ENCODE measurements around the gene PTPRN2. TPM values are rescaled to one million over a fixed set of nuclear protein-coding genes. Genes with fewer than 3 reads are reported as not detected.

The PTPRN2 gene
- total RNA-seq, 1 experiment from 2014 or later, result 0.11 TPM

GRCh38 chr7:158259671-158260418 is 327.8 kb downstream of the PTPRN2 start:
- Histone ChIP-seq H3K9me3 (ENCODE audit: low read depth, low read length, poor library complexity, severe bottlenecking) (peaks cover 19% of the 10 kb centered on the region), H3K4me1 (ENCODE audit: insufficient read depth, low read length, poor library complexity, severe bottlenecking) (no peaks in the 10 kb centered on the region), H3K27me3 (replicated peaks; ENCODE audit: insufficient read depth, low read depth, low read length, poor library complexity) (no peaks in the 10 kb centered on the region), H3K27ac (ENCODE audit: low read depth, low read length, poor library complexity, severe bottlenecking) (no peak overlapping the region), H3K4me3 (ENCODE audit: low read depth, low read length, poor library complexity, severe bottlenecking) (no peak overlapping the region), H3K36me3 (ENCODE audit: insufficient read depth, low read length, poor library complexity, severe bottlenecking) (no peaks in the 10 kb centered on the region)
- ChIA-PET POLR2A (ENCODE audit: low non-redundant PET) (no interaction called here), CTCF (no interaction called here)
- intact Hi-C loops (cut with micrococcal nuclease; ENCODE audit: unreplicated experiment), result no loop called here
- TF ChIP-seq CTCF (conservative IDR thresholded peaks at IDR 0.05; ENCODE audit: low read depth, low read length) (no peak), EZH2 (IDR thresholded peaks at IDR 0.05; ENCODE audit: borderline replicate concordance, low read depth, low read length, poor library complexity, severe bottlenecking) (no peak)
- no TSS peak for BruUV-seq (replicated peaks)
- DNase-seq (ENCODE audit: low spot score), result no peak

- Histone ChIP-seq H3K9me3 (ENCODE audit: low read depth, low read length, poor library complexity, severe bottlenecking) (peaks cover 19% of the 10 kb centered on the region), H3K36me3 (ENCODE audit: insufficient read depth, low read length, poor library complexity, severe bottlenecking) (no peaks in the 10 kb centered on the region), H3K4me3 (ENCODE audit: low read depth, low read length, poor library complexity, severe bottlenecking) (no peak overlapping the region), H3K27me3 (replicated peaks; ENCODE audit: insufficient read depth, low read depth, low read length, poor library complexity) (no peaks in the 10 kb centered on the region), H3K27ac (ENCODE audit: low read depth, low read length, poor library complexity, severe bottlenecking) (no peak overlapping the region), H3K4me1 (ENCODE audit: insufficient read depth, low read length, poor library complexity, severe bottlenecking) (no peaks in the 10 kb centered on the region)
- POLR2A ChIA-PET (ENCODE audit: low non-redundant PET), result no interaction called here
- no peak for TF ChIP-seq CTCF (conservative IDR thresholded peaks at IDR 0.05; ENCODE audit: low read depth, low read length)
- no peak for TF ChIP-seq EZH2 (IDR thresholded peaks at IDR 0.05; ENCODE audit: borderline replicate concordance, low read depth, low read length, poor library complexity, severe bottlenecking)
- CTCF ChIA-PET, result no interaction called here
- intact Hi-C loops (cut with micrococcal nuclease; ENCODE audit: unreplicated experiment), result no loop called here
- no TSS peak for BruUV-seq (replicated peaks)
- DNase-seq (ENCODE audit: low spot score), result no peak
These were observed 328.5 kb downstream of the PTPRN2 start for GRCh38 chr7:158259141-158259540.

GRCh38 chr7:158258411-158259130 is 329.1 kb downstream of the PTPRN2 start:
- Histone ChIP-seq H3K27ac (ENCODE audit: low read depth, low read length, poor library complexity, severe bottlenecking) (no peak overlapping the region), H3K4me1 (ENCODE audit: insufficient read depth, low read length, poor library complexity, severe bottlenecking) (no peaks in the 10 kb centered on the region), H3K9me3 (ENCODE audit: low read depth, low read length, poor library complexity, severe bottlenecking) (peaks cover 19% of the 10 kb centered on the region), H3K4me3 (ENCODE audit: low read depth, low read length, poor library complexity, severe bottlenecking) (no peak overlapping the region), H3K36me3 (ENCODE audit: insufficient read depth, low read length, poor library complexity, severe bottlenecking) (no peaks in the 10 kb centered on the region), H3K27me3 (replicated peaks; ENCODE audit: insufficient read depth, low read depth, low read length, poor library complexity) (no peaks in the 10 kb centered on the region)
- ChIA-PET CTCF (no interaction called here), POLR2A (ENCODE audit: low non-redundant PET) (no interaction called here)
- no TSS peak for BruUV-seq (replicated peaks)
- no peak for DNase-seq (ENCODE audit: low spot score)
- intact Hi-C loops (cut with micrococcal nuclease; ENCODE audit: unreplicated experiment), result no loop called here
- TF ChIP-seq EZH2 (IDR thresholded peaks at IDR 0.05; ENCODE audit: borderline replicate concordance, low read depth, low read length, poor library complexity, severe bottlenecking), result no peak
- TF ChIP-seq CTCF (conservative IDR thresholded peaks at IDR 0.05; ENCODE audit: low read depth, low read length), result no peak

Measured in A673 (cell line).